Neural progenitor cell (in vitro differentiated cells): Measurements from ENCODE around the gene CD46. TPM values are rescaled to one million over a fixed set of nuclear protein-coding genes. Genes with fewer than 3 reads are reported as not detected.

Experiments used
- DNase-seq: peaks from one replicate; pipeline ENCODE4 v3.0.0-alpha.2; 2016; ENCODE audit warnings: low spot score
- H2AFZ ChIP-seq: fragments of 200-600 bp; sonication (generic); replicated peaks from 2 replicates; pipeline ENCODE4 v1.6.1; 2016; ENCODE audit warnings: antibody characterized with exemption
- H3F3A ChIP-seq: fragments of 200-600 bp; sonication (generic); 2 replicates; pipeline ENCODE4 v1.6.1; 2016; ENCODE audit warnings: antibody characterized with exemption, low read depth
- H3K27ac ChIP-seq: fragments of 200-600 bp; sonication (generic); 2 replicates; pipeline ENCODE4 v1.5.1; 2016; ENCODE audit warnings: mild to moderate bottlenecking
- H3K27me3 ChIP-seq: fragments of 200-600 bp; sonication (generic); 2 replicates; pipeline ENCODE4 v1.6.1; 2016; ENCODE audit warnings: mild to moderate bottlenecking, moderate library complexity
- H3K36me3 ChIP-seq: fragments of 200-600 bp; sonication (generic); 2 replicates; pipeline ENCODE4 v1.5.1; 2016
- H3K4me1 ChIP-seq: fragments of 200-600 bp; sonication (generic); 2 replicates; pipeline ENCODE4 v1.6.1; 2016; ENCODE audit warnings: mixed run types
- H3K4me2 ChIP-seq: fragments of 200-600 bp; sonication (generic); 2 replicates; pipeline ENCODE4 v1.6.1; 2016
- H3K4me3 ChIP-seq: fragments of 200-600 bp; sonication (generic); 2 replicates; pipeline ENCODE4 v1.5.1; 2016
- H3K79me2 ChIP-seq: fragments of 200-600 bp; sonication (generic); 2 replicates; pipeline ENCODE4 v1.6.1; 2016; ENCODE audit warnings: low read depth
- H3K9ac ChIP-seq: fragments of 200-600 bp; sonication (generic); 2 replicates; pipeline ENCODE4 v1.6.1; 2016
- H3K9me3 ChIP-seq: fragments of 200-600 bp; sonication (generic); 2 replicates; pipeline ENCODE4 v1.5.1; 2016; ENCODE audit warnings: low read depth
- H4K20me1 ChIP-seq: fragments of 200-600 bp; sonication (generic); 2 replicates; pipeline ENCODE4 v1.6.1; 2016; ENCODE audit warnings: low read depth
- H3K27ac Mint-ChIP-seq: 3 replicates; pipeline ENCODE4 v1.8.0; 2021; ENCODE audit warnings: mixed read lengths
- H3K27me3 Mint-ChIP-seq: 2 replicates; pipeline ENCODE4 v1.8.0; 2022; ENCODE audit warnings: low read depth, mild to moderate bottlenecking, inconsistent platforms, moderate library complexity, mixed read lengths; ENCODE audit not compliant: insufficient read depth
- H3K36me3 Mint-ChIP-seq: 3 replicates; pipeline ENCODE4 v1.8.0; 2021; ENCODE audit warnings: mixed read lengths
- H3K4me1 Mint-ChIP-seq: 3 replicates; pipeline ENCODE4 v1.8.0; 2021; ENCODE audit warnings: mixed read lengths
- H3K4me3 Mint-ChIP-seq: 3 replicates; pipeline ENCODE4 v1.8.0; 2021; ENCODE audit warnings: mild to moderate bottlenecking, moderate library complexity, mixed read lengths
- H3K9me3 Mint-ChIP-seq: 3 replicates; pipeline ENCODE4 v1.8.0; 2020; ENCODE audit warnings: mixed read lengths
- EZH2 ChIP-seq: fragments of 200-600 bp; sonication (generic); IDR thresholded peaks from 2 replicates; pipeline ENCODE4 v1.6.1; 2017; ENCODE audit warnings: antibody characterized with exemption, mild to moderate bottlenecking, moderate library complexity
- EZH2phosphoT487 ChIP-seq: fragments of 200-600 bp; sonication (generic); IDR thresholded peaks from 2 replicates; pipeline ENCODE4 v1.6.1; 2017; ENCODE audit warnings: antibody characterized with exemption
- microRNA counts: library from miRNA; unstranded; fragments of <30 nt; microRNA quantifications from one replicate; lab custom pipeline; 2016
- small RNA-seq: library from RNA; depleted of rRNA; stranded (forward); fragments of <200 nt; gene quantifications from one replicate; pipeline ENCODE3, GENCODE V24; 2015
- total RNA-seq: library from RNA; depleted of rRNA; stranded (reverse); fragments of >200 nt; gene quantifications from 2 replicates; pipeline ENCODE4 v1.2.3, GENCODE V29; 2015; ENCODE audit warnings: low replicate concordance
- TF ChIP-seq, protein P1 (sequence below): fragments of 200-600 bp; sonication (generic); IDR thresholded peaks from 2 replicates; pipeline ENCODE4 v1.5.1; 2017; ENCODE audit warnings: antibody characterized with exemption, mild to moderate bottlenecking

Gene CD46
- total RNA-seq, 1 donor from 2014 or later = 186 TPM

DNA sequence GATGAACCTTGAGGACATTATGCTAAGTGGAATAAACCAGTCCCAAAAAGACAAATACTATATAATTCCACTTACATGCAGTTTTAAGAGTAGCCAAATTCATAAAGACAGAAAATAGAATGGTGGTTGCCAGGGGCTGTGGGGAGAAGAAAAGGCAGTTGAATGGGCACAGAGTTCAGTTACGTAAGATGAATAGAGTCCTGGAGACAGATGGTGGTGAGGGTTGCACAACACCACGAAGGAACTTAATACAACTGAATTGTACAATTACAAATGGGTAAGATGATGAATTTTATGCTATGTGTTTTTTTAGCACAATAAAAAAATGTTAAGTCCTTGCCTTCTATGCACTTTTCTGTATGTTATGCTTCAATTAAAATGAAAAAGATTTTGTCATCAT, 92.5 kb downstream of the CD46 start:
- Mint-ChIP-seq H3K9me3 (peaks cover under 1% of the 10 kb centered on the region), H3K4me1 (peaks cover 12% of the 10 kb centered on the region), H3K36me3 (no peaks in the 10 kb centered on the region), H3K27ac (peak overlapping the region; percentile 2), H3K4me3 (no peak overlapping the region), H3K27me3 (peaks cover 2% of the 10 kb centered on the region)
- Histone ChIP-seq H3K79me2 (no peaks in the 10 kb centered on the region), H2AFZ (no peak overlapping the region), H3K4me3 (no peak overlapping the region), H4K20me1 (no peaks in the 10 kb centered on the region), H3K9ac (no peak overlapping the region), H3K36me3 (no peaks in the 10 kb centered on the region), H3F3A (no peaks in the 10 kb centered on the region), H3K9me3 (no peaks in the 10 kb centered on the region), H3K4me1 (peaks cover 7% of the 10 kb centered on the region), H3K27me3 (no peaks in the 10 kb centered on the region), H3K4me2 (no peak overlapping the region), H3K27ac (no peak overlapping the region)
- DNase-seq = no peak
- TF ChIP-seq, protein P1, sequence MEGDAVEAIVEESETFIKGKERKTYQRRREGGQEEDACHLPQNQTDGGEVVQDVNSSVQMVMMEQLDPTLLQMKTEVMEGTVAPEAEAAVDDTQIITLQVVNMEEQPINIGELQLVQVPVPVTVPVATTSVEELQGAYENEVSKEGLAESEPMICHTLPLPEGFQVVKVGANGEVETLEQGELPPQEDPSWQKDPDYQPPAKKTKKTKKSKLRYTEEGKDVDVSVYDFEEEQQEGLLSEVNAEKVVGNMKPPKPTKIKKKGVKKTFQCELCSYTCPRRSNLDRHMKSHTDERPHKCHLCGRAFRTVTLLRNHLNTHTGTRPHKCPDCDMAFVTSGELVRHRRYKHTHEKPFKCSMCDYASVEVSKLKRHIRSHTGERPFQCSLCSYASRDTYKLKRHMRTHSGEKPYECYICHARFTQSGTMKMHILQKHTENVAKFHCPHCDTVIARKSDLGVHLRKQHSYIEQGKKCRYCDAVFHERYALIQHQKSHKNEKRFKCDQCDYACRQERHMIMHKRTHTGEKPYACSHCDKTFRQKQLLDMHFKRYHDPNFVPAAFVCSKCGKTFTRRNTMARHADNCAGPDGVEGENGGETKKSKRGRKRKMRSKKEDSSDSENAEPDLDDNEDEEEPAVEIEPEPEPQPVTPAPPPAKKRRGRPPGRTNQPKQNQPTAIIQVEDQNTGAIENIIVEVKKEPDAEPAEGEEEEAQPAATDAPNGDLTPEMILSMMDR = no peak
- TF ChIP-seq EZH2 (no peak), EZH2phosphoT487 (no peak)

MicroRNAs within 50 kb of the gene (microRNA counts, 767-probe panel; counts per million panel counts)
- microRNA hsa-miR-29b-3p (lab: Ali Mortazavi, UCI) = 460 counts per million, percentile 90 among the panel's probes with 10 or more counts
- 460 counts per million, percentile 90 among the panel's probes with 10 or more counts for microRNA hsa-miR-29c-3p (lab: Ali Mortazavi, UCI)

Small RNA genes lying within 50 kb of the gene (small RNA-seq; reads per million reads assigned to genes)
- gene RNA5SP534 = not detected

Other genes starting within 250 kb of the CD46 start
- gene CR1L, start 106.9 kb upstream of the CD46 start, total RNA-seq = not detected in 2 replicates
- 0.12 and 0.43 TPM in 2 replicates for gene CD34, start 159.1 kb downstream of the CD46 start, total RNA-seq